Measurements from ENCODE around the gene PGGT1B. TPM values are rescaled to one million over a fixed set of nuclear protein-coding genes. Genes with fewer than 3 reads are reported as not detected.
A peak's percentile ranks its signal among the peaks of the same experiment; 100 is the strongest.

PGGT1B gene
- total and polyA plus RNA-seq, 9 of the 15 experiments (the other 6 are each of a cell fraction or from before 2014, with no cell fraction given), result 5.3 to 33.7 (median 19.8) TPM

GRCh38 chr5:115262321-115263077 lies at the start of gene PGGT1B (continued):
- TF ChIP-seq U2AF2 (optimal IDR thresholded peaks at IDR 0.05; ENCODE audit: low read depth, low read length) (no peak), CBX3 (IDR thresholded peaks at IDR 0.05; ENCODE audit: borderline replicate concordance in 1 of 2, low read length in 2 of 2) (peak in 1 of 2 experiments; percentile 57; a peak in 1 of 3 replicates), RBM15 (IDR thresholded peaks at IDR 0.05; ENCODE audit: insufficient read depth, low read length) (no peak), SNRNP70 (optimal IDR thresholded peaks at IDR 0.05; ENCODE audit: low read depth, low read length) (no peak), SAFB (IDR thresholded peaks at IDR 0.05; ENCODE audit: borderline replicate concordance, low read depth, low read length) (no peak), SAP30 (IDR thresholded peaks at IDR 0.05; ENCODE audit: borderline replicate concordance, insufficient read depth, low read depth, low read length, poor library complexity, severe bottlenecking) (peak; percentile 37), NR3C1 (CRISPR knock-in tag; IDR thresholded peaks at IDR 0.05) (no peak), RFX1 (IDR thresholded peaks at IDR 0.05) (no peak), ETV1 (tag; conservative IDR thresholded peaks at IDR 0.05; ENCODE audit: low read depth) (peak; percentile 78), KHSRP (IDR thresholded peaks at IDR 0.05) (no peak), ZNF77 (CRISPR knock-in tag; IDR thresholded peaks at IDR 0.05) (no peak), ZFP91 (CRISPR knock-in tag; IDR thresholded peaks at IDR 0.05) (no peak), NCOA6 (IDR thresholded peaks at IDR 0.05) (no peak), HNRNPUL1 (IDR thresholded peaks at IDR 0.05; ENCODE audit: low read length) (no peak), USF2 (CRISPR knock-in tag; IDR thresholded peaks at IDR 0.05) (no peak), ZFX (CRISPR knock-in tag; IDR thresholded peaks at IDR 0.05) (peak; percentile 86), TOE1 (IDR thresholded peaks at IDR 0.05; ENCODE audit: borderline replicate concordance) (no peak; the same call in 1 of the 2 replicates), TOE1 (CRISPR knock-in tag; IDR thresholded peaks at IDR 0.05; ENCODE audit: borderline replicate concordance, low read depth) (no peak), BDP1 (IDR thresholded peaks at IDR 0.05; ENCODE audit: insufficient read depth, insufficient read length) (no peak), TEAD2 (tag; IDR thresholded peaks at IDR 0.05) (no peak), ZNF124 (CRISPR knock-in tag; IDR thresholded peaks at IDR 0.05) (no peak), CBX8 (IDR thresholded peaks at IDR 0.05; ENCODE audit: borderline replicate concordance, extremely low read depth, low read depth, low read length, poor library complexity, severe bottlenecking) (no peak), BACH1 (tag; IDR thresholded peaks at IDR 0.05) (no peak), POLR2AphosphoS2 (IDR thresholded peaks at IDR 0.05; ENCODE audit: low read length) (no peak), ATF3 (IDR thresholded peaks at IDR 0.05) (no peak), ATF3 (CRISPR knock-in tag; conservative IDR thresholded peaks at IDR 0.05) (no peak), ZNF143 (CRISPR knock-in tag; IDR thresholded peaks at IDR 0.05) (no peak), SOX6 (IDR thresholded peaks at IDR 0.05) (peak; percentile 50)
